ENCODE measurements around the gene CCDC88C.
A peak's percentile ranks its signal among the peaks of the same experiment; 100 is the strongest.
"Not testable (repeated sequence)": the region's sequence is repeated elsewhere in the genome, so short reads cannot be mapped to it uniquely, and the experiment has no call there.

Gene CCDC88C

DNA sequence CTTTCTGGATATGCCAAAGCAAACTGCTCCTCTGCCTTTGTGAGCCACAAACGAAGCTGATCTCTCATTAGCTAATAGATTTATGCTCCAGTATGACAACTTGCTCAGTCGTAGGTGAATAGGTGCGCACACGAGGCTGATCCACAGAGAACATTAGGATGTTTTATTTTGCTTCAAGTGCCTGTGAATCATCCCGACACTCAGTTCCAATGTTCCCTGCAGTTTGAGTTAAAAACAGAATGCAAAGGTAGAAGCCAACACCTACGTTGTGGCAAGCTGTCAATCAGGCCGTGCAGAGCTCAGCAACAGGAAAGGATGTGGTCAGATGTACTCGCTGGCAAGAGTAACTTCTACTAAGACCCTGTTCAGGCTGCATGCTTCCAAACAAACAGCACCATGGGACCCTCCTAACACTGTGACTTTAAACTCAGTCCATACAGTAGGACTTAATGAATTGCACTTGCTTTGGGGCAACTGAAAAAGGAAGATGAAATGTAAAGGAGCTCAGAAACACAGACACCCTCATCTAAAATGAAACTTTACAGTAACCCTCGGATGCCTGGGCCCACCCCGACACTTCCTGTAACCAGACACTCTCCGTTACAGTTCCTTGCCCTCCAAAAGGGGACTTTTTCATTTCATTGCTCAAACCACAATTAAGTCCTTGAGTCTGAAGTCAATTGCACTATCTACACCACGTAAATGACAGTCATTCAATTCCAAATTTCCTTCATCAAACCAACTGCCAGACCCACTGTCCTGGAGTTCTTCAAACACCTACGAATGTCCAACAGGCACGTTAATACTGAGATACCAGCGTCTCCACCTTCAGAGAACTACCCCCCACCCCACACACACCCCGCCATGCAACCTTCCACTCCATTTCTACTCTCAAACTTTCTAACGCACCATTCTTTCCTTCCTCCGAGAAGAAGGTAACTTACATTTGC is 1.6 kb downstream of the CCDC88C start:
- DNase-seq (ENCODE audit: low read depth), result peak; percentile 39

GRCh38 chr14:91414475-91414833 is 3.2 kb downstream of the CCDC88C start:
- DNase-seq (ENCODE audit: low read depth), result no peak

DNA sequence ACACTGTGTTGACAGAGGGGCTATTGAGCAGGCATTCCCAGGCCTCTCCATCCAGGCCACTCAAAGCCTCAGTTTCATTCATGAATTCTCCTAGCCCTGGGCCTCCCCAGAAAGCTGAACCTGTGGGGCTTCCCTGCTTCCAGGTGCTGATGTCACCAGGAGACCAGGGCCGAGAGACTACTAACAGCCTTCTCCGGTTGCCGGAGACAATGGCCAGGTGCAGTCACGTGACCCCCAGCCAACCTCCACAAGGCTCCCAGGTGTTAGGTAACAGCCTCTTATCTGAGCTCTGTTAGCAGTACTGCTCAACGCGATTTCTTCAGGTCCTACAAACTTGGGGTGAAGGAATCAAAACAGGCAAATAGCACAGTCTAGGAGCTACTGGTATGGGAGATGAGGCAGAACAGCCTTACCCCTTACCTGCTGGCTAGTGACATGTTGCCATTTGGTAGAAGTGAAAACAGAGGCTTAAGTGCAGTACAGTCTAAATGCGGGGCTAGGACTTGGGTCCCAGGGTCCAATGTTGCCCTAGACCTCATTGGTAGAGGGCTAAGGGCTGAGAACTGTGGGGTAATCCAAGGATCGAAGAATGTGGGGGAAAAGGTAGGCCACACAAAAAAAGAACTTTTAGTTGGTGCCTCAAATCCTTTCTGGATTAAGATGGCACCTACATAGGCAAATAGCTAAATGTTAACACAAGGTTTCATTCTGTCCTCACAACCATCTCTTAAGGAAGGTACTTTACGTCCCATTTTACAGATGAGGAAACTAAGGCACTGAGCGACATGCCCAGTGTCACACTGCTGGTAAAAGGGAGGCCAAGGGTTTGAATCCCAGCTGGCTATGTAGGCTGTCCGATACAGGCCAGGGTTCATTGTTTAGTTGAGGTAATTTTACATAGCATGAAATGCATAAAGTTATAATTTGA is 3.8 kb downstream of the CCDC88C start:
- DNase-seq (ENCODE audit: low read depth), result no peak

DNA sequence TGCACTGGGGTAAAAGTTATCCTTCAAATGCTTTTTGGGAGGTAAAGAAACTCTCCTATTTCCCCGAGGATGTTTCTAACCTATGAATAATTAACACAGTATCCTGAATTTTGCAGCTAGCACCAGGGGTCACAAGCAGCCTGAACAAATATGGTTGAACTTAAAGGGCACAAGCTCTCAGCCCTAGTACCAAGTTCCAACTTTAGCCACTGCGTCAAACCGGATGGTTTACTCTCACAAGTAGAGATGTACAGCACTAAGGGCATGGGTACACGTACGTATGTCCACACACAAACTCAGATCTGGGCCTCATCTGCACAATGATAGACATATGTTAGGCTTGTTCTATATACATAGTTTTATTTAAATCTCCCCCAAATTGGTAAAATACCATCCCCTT is 4.7 kb downstream of the CCDC88C start:
- DNase-seq (ENCODE audit: low read depth), result no peak

GRCh38 chr14:91410771-91411536 is 6.7 kb downstream of the CCDC88C start:
- no peak for DNase-seq (ENCODE audit: low read depth)

DNA sequence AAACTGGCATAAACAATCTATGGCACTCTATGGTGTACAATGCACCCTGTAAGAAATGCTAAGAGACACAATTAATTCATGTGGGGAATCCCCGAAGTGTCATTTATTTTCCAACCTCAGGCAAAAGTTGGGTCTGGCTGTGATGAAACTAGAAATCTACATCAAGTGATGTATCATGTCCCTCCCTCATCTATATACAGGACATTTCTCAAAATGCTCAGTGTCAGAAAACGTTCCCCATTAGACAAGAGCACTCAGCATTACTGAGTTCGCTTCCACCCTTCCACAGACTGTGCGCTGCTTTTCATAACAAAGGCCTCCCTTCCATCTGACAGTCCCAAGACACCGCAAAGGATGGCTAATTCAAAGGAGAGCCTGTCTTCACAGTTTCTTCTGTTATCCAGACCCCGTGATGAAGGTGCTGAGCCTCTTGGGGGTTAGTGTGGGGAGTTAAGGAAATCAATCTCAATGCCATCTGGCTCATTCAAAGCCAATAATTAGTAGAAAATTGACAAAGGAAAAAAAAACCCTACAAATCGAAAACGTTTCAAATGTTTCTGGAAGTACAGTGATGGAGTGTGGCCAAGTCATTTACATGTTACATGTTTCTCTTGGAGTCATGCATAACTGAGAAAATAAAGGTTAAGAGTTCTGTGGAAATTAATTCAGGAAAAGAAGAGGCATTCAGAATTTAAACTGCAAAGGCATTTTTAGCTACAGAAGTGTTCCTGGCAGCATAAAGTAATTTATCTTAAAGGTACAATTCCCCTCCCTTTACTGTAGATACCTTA is 7.5 kb downstream of the CCDC88C start:
- DNase-seq (ENCODE audit: low read depth), result peak; percentile 48

- DNase-seq (ENCODE audit: low read depth), result not testable (repeated sequence)
Measured at GRCh38 chr14:91409240-91409639, 8.4 kb downstream of the CCDC88C start.

DNA sequence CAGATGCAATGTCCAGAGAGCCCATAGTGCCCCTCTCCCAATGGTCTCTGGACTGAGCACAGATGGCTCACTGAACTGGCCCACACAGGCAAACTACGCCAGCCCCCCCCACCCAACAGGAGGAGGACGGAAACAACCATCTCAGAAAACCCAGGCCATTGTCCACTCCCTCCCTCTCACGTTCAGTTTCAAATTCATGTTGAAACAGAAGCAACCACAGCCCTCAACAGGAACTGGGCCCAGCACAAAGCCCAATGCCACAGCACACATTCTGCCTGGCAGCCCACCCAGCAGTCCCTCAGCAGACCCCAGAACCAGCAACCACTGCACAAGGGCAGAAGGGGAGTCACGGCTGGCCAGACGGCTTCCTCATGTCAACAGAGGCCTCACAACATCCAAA is 10.6 kb downstream of the CCDC88C start:
- DNase-seq (ENCODE audit: low read depth), result no peak

GRCh38 chr14:91406451-91406850 is 11.2 kb downstream of the CCDC88C start:
- no peak for DNase-seq (ENCODE audit: low read depth)

- no peak for DNase-seq (ENCODE audit: low read depth)
Measured at GRCh38 chr14:91405724-91406435, 11.7 kb downstream of the CCDC88C start.

DNA sequence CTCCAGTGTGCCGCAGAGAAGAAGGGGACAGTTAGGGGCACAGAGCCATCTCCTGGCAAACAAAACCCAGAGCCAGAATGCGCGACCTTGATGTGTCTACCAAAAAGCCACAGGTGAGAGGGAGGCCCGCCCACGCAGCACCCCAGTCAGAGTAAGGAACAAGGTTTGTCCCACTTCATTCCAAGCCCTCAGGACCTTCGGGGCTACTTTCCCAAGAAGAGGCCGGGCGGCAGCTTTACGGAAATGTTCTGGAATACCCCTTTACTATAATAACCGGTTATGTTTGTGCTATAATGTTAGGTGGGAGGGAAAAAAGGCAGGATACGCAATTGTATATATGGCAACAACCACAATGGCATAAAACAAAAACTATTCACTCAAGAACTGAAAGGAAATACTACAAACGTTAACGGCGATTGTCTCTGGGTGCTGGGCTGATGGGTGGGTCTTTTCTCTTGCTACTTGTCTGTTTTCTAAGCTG is 12.3 kb downstream of the CCDC88C start:
- DNase-seq (ENCODE audit: low read depth), result peak; percentile 62

GRCh38 chr14:91402771-91403600 is 14.6 kb downstream of the CCDC88C start:
- no peak for DNase-seq (ENCODE audit: low read depth)

DNA sequence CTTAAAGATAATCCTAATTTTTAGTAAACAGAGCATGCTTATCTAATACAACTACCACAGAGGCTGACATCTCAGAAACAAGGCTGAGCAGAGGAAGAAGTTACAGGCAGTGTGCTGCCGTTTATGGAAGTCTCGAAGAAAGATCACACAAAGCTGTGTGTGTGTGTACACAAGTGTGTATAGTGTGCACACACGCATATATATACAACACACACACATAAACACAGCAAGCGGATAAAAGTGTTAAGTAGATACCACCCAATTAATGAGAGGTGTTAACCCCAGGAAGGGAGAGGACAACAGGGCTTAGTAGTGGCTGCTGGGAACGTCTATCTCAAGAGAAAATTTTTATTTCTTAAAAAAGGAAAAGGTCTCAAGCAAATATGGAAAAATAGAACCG is 15.3 kb downstream of the CCDC88C start:
- no peak for DNase-seq (ENCODE audit: low read depth)

GRCh38 chr14:91401751-91402150 is 15.9 kb downstream of the CCDC88C start:
- no peak for DNase-seq (ENCODE audit: low read depth)

GRCh38 chr14:91400696-91401095 is 16.9 kb downstream of the CCDC88C start:
- DNase-seq (ENCODE audit: low read depth), result no peak

- DNase-seq (ENCODE audit: low read depth), result no peak
Measured at GRCh38 chr14:91399868-91400640, 17.6 kb downstream of the CCDC88C start.

DNA sequence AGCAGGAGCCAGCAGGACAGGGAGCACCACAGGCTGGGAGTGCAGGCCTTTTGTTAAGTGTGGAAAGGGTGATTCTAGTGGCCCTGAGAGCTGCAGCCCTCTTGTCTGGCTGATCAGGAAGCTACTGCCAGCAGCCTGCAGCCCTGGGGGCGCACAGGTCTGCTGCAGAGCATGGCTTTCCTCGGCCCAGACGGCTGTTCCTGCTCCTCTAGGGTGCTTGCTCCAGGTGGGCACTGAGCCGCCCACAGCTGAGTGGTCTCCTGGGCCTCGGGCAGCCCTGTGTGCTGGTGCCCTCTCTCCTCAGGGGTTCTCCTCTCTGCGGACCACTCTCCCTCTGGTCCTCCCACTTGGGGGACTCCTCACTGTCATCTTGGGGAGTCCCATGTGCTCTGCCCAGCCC is 18.9 kb downstream of the CCDC88C start:
- DNase-seq (ENCODE audit: low read depth), result no peak

GRCh38 chr14:91397965-91398591 is 19.5 kb downstream of the CCDC88C start:
- no peak for DNase-seq (ENCODE audit: low read depth)

Data from stimulated activated CD4-positive, alpha-beta T cell treated with anti-CD3 and anti-CD28 coated beads, Interleukin-2, amount 100 ng/mL, for 4 hours (primary cell).